Astrocyte (in vitro differentiated cells and primary cell): Measurements from ENCODE around the gene RGS9. TPM values are rescaled to one million over a fixed set of nuclear protein-coding genes. Genes with fewer than 3 reads are reported as not detected.

Experiments
- DNase-seq: peaks from one replicate; pipeline ENCODE4 v3.0.0-alpha.2; 2010; ENCODE audit warnings: low read depth
- FAIRE-seq: peaks from 2 replicates; lab custom pipeline; 2011; peaks lifted over from hg19 to GRCh38; lab: Jason Lieb, UNC
- H2AFZ ChIP-seq: 2 replicates; pipeline ENCODE4 v1.6.0; 2012; ENCODE audit warnings: low read depth, low read length, inconsistent platforms
- H3K27ac ChIP-seq: 2 replicates; pipeline ENCODE4 v1.5.1; 2011; ENCODE audit warnings: low read depth, low read length, inconsistent platforms
- H3K27me3 ChIP-seq: 2 replicates; pipeline ENCODE4 v1.6.0; 2011; ENCODE audit warnings: low read length, inconsistent platforms; ENCODE audit not compliant: insufficient read depth
- H3K36me3 ChIP-seq: 2 replicates; pipeline ENCODE4 v1.5.1; 2011; ENCODE audit warnings: low read length, inconsistent platforms; ENCODE audit not compliant: insufficient read depth
- H3K4me1 ChIP-seq: 2 replicates; pipeline ENCODE4 v1.5.1; 2011; ENCODE audit warnings: low read length, inconsistent platforms; ENCODE audit not compliant: insufficient read depth
- H3K4me2 ChIP-seq: 2 replicates; pipeline ENCODE4 v1.6.0; 2012; ENCODE audit warnings: low read length, inconsistent platforms
- H3K4me3 ChIP-seq: 2 replicates; pipeline ENCODE4 v1.5.1; 2011; ENCODE audit warnings: low read depth, mild to moderate bottlenecking, low read length, inconsistent platforms; ENCODE audit not compliant: insufficient read depth
- H3K79me2 ChIP-seq: 2 replicates; pipeline ENCODE4 v1.6.0; 2012; ENCODE audit warnings: mild to moderate bottlenecking, low read length, inconsistent platforms; ENCODE audit not compliant: insufficient read depth
- H3K9ac ChIP-seq: 2 replicates; pipeline ENCODE4 v1.6.0; 2012; ENCODE audit warnings: mild to moderate bottlenecking, low read length, inconsistent platforms
- H3K9me3 ChIP-seq: 2 replicates; pipeline ENCODE4 v1.5.1; 2012; ENCODE audit warnings: low read depth, mild to moderate bottlenecking, low read length, inconsistent platforms; ENCODE audit not compliant: insufficient read depth
- H4K20me1 ChIP-seq: 2 replicates; pipeline ENCODE4 v1.6.0; 2012; ENCODE audit warnings: low read length, inconsistent platforms; ENCODE audit not compliant: insufficient read depth
- H3K27ac Mint-ChIP-seq: one replicate; pipeline ENCODE4 v1.8.0; 2021; ENCODE audit warnings: mild to moderate bottlenecking, mixed read lengths; ENCODE audit not compliant: unreplicated experiment
- H3K27me3 Mint-ChIP-seq: one replicate; pipeline ENCODE4 v1.8.0; 2021; ENCODE audit warnings: low read depth, mixed read lengths; ENCODE audit not compliant: unreplicated experiment
- H3K36me3 Mint-ChIP-seq: one replicate; pipeline ENCODE4 v1.8.0; 2021; ENCODE audit warnings: low read depth, mixed read lengths; ENCODE audit not compliant: unreplicated experiment
- H3K4me1 Mint-ChIP-seq: one replicate; pipeline ENCODE4 v1.8.0; 2021; ENCODE audit warnings: low read depth, mixed read lengths; ENCODE audit not compliant: unreplicated experiment
- H3K4me3 Mint-ChIP-seq: one replicate; pipeline ENCODE4 v1.8.0; 2021; ENCODE audit warnings: mild to moderate bottlenecking, moderate library complexity, mixed read lengths; ENCODE audit not compliant: unreplicated experiment
- H3K9me3 Mint-ChIP-seq: one replicate; pipeline ENCODE4 v1.8.0; 2021; ENCODE audit warnings: mild to moderate bottlenecking, mixed read lengths; ENCODE audit not compliant: unreplicated experiment
- EZH2 ChIP-seq: IDR thresholded peaks from 2 replicates; pipeline ENCODE4 v1.6.1; 2012; ENCODE audit warnings: mild to moderate bottlenecking, low read length, inconsistent platforms; ENCODE audit not compliant: insufficient read depth
- total RNA-seq: library from RNA; stranded (reverse); gene quantifications from 2 replicates; pipeline ENCODE4 v1.2.1, GENCODE V29; 2021
- TF ChIP-seq, protein P1 (sequence below): IDR thresholded peaks from 2 replicates; pipeline ENCODE4 v1.5.1; 2011; ENCODE audit warnings: low read depth, mild to moderate bottlenecking, inconsistent platforms, low read length, moderate library complexity; ENCODE audit not compliant: insufficient read depth

Gene RGS9
- total RNA-seq, 1 donor from 2014 or later = 9.4 TPM

- FAIRE-seq (no peak), DNase-seq (no peak)
- no peak overlapping the region for H3K4me3 ChIP-seq
- H2AFZ ChIP-seq = no peak overlapping the region
- no peaks in the 10 kb centered on the region for H3K36me3 ChIP-seq
- H3K27ac Mint-ChIP-seq = no peak overlapping the region
- peaks cover 6% of the 10 kb centered on the region for H3K4me1 ChIP-seq
- H3K9me3 Mint-ChIP-seq = peaks cover 3% of the 10 kb centered on the region
- H3K9me3 ChIP-seq = no peaks in the 10 kb centered on the region
- no peaks in the 10 kb centered on the region for H3K27me3 ChIP-seq
- no peak overlapping the region for H3K9ac ChIP-seq
- H3K36me3 Mint-ChIP-seq = no peaks in the 10 kb centered on the region
- H4K20me1 ChIP-seq = no peaks in the 10 kb centered on the region
- TF ChIP-seq EZH2 = no peak
- TF ChIP-seq, protein P1, sequence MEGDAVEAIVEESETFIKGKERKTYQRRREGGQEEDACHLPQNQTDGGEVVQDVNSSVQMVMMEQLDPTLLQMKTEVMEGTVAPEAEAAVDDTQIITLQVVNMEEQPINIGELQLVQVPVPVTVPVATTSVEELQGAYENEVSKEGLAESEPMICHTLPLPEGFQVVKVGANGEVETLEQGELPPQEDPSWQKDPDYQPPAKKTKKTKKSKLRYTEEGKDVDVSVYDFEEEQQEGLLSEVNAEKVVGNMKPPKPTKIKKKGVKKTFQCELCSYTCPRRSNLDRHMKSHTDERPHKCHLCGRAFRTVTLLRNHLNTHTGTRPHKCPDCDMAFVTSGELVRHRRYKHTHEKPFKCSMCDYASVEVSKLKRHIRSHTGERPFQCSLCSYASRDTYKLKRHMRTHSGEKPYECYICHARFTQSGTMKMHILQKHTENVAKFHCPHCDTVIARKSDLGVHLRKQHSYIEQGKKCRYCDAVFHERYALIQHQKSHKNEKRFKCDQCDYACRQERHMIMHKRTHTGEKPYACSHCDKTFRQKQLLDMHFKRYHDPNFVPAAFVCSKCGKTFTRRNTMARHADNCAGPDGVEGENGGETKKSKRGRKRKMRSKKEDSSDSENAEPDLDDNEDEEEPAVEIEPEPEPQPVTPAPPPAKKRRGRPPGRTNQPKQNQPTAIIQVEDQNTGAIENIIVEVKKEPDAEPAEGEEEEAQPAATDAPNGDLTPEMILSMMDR = no peak
- H3K4me3 Mint-ChIP-seq = no peak overlapping the region
- no peak overlapping the region for H3K27ac ChIP-seq
- H3K4me2 ChIP-seq = no peak overlapping the region
- peaks cover 2% of the 10 kb centered on the region for H3K27me3 Mint-ChIP-seq
- H3K79me2 ChIP-seq = no peaks in the 10 kb centered on the region
- peaks cover 5% of the 10 kb centered on the region for H3K4me1 Mint-ChIP-seq
Observed at GRCh38 chr17:65271296-65271695, 134.1 kb downstream of the RGS9 start.

Other genes with a start within 250 kb of the RGS9 start
- 16.1 and 16.4 TPM in 2 replicates for gene LRRC37A3, start 217.9 kb upstream of the RGS9 start, total RNA-seq
- 63.6 and 65.2 TPM in 2 replicates for gene GNA13, start 80.6 kb upstream of the RGS9 start, total RNA-seq